GM23338 (cell line): Measurements from ENCODE around the gene ONECUT3. TPM values are rescaled to one million over a fixed set of nuclear protein-coding genes. Genes with fewer than 3 reads are reported as not detected.

Experiments used
- ATAC-seq: fragments of 200-7000 bp; cut with Tn5 transposase; 3 replicates; pipeline ENCODE4 v1.9.1; 2020
- DNase-seq: peaks from one replicate; pipeline ENCODE4 v3.0.0-alpha.2; 2015; ENCODE audit warnings: low spot score
- H2AFZ ChIP-seq: fragments of 200-600 bp; sonication (generic); 2 replicates; pipeline ENCODE4 v1.8.0; 2016; ENCODE audit warnings: antibody characterized with exemption, mild to moderate bottlenecking, moderate library complexity
- H3F3A ChIP-seq: fragments of 200-600 bp; sonication (generic); replicated peaks from 2 replicates; pipeline ENCODE4 v1.8.0; 2017; ENCODE audit warnings: antibody characterized with exemption, mixed run types, low read depth
- H3K27ac ChIP-seq: fragments of 200-600 bp; sonication (generic); 2 replicates; pipeline ENCODE4 v1.6.1; 2016; ENCODE audit warnings: low read depth
- H3K27me3 ChIP-seq: fragments of 200-600 bp; sonication (generic); 2 replicates; pipeline ENCODE4 v1.8.0; 2016; ENCODE audit warnings: mild to moderate bottlenecking, mixed run types, moderate library complexity; ENCODE audit not compliant: insufficient read depth
- H3K36me3 ChIP-seq: fragments of 200-600 bp; sonication (generic); 2 replicates; pipeline ENCODE4 v1.8.0; 2016; ENCODE audit warnings: mild to moderate bottlenecking; ENCODE audit not compliant: insufficient read depth
- H3K4me1 ChIP-seq: fragments of 200-600 bp; sonication (generic); 2 replicates; pipeline ENCODE4 v1.8.0; 2016; ENCODE audit warnings: mild to moderate bottlenecking, moderate library complexity; ENCODE audit not compliant: insufficient read depth
- H3K4me2 ChIP-seq: fragments of 200-600 bp; sonication (generic); 2 replicates; pipeline ENCODE4 v1.7.1; 2017; ENCODE audit warnings: mixed run types
- H3K4me3 ChIP-seq: fragments of 200-600 bp; sonication (generic); 2 replicates; pipeline ENCODE4 v1.6.1; 2016; ENCODE audit warnings: mixed run types
- H3K79me2 ChIP-seq: fragments of 200-600 bp; sonication (generic); replicated peaks from 2 replicates; pipeline ENCODE4 v1.8.0; 2017; ENCODE audit warnings: mild to moderate bottlenecking; ENCODE audit not compliant: insufficient read depth
- H3K9me2 ChIP-seq: fragments of 200-600 bp; sonication (generic); 2 replicates; pipeline ENCODE4 v1.8.0; 2017; ENCODE audit not compliant: insufficient read depth
- H4K20me1 ChIP-seq: fragments of 200-600 bp; sonication (generic); replicated peaks from 2 replicates; pipeline ENCODE4 v1.8.0; 2017; ENCODE audit warnings: mild to moderate bottlenecking; ENCODE audit not compliant: insufficient read depth
- H3K27ac Mint-ChIP-seq: 2 replicates; pipeline ENCODE4 v1.8.0; 2020; ENCODE audit warnings: inconsistent platforms, mild to moderate bottlenecking, moderate library complexity, mixed read lengths
- H3K27me3 Mint-ChIP-seq: 3 replicates; pipeline ENCODE4 v1.8.0; 2022; ENCODE audit warnings: low read depth, mild to moderate bottlenecking, moderate library complexity, mixed read lengths, inconsistent platforms; ENCODE audit not compliant: insufficient read depth, poor library complexity
- H3K36me3 Mint-ChIP-seq: 3 replicates; pipeline ENCODE4 v1.8.0; 2021; ENCODE audit warnings: low read depth, mild to moderate bottlenecking, inconsistent platforms, moderate library complexity, mixed read lengths
- H3K4me1 Mint-ChIP-seq: 3 replicates; pipeline ENCODE4 v1.8.0; 2020; ENCODE audit warnings: mild to moderate bottlenecking, inconsistent platforms, mixed read lengths
- H3K4me3 Mint-ChIP-seq: 3 replicates; pipeline ENCODE4 v1.8.0; 2021; ENCODE audit warnings: moderate library complexity, mild to moderate bottlenecking, inconsistent platforms, mixed read lengths
- H3K9me3 Mint-ChIP-seq: 3 replicates; pipeline ENCODE4 v1.8.0; 2020; ENCODE audit warnings: moderate library complexity, mild to moderate bottlenecking, inconsistent platforms, mixed read lengths
- EZH2 ChIP-seq: fragments of 200-600 bp; sonication (generic); IDR thresholded peaks from one replicate; pipeline ENCODE4 v1.8.0; 2017; ENCODE audit warnings: antibody characterized with exemption, mild to moderate bottlenecking, low read depth; ENCODE audit not compliant: unreplicated experiment
- NANOG ChIP-seq: IDR thresholded peaks from 2 replicates; pipeline ENCODE4 v1.6.1; 2016; ENCODE audit warnings: antibody characterized with exemption, borderline replicate concordance
- POLR2AphosphoS5 ChIP-seq: IDR thresholded peaks from 2 replicates; pipeline ENCODE4 v1.6.1; 2016; ENCODE audit warnings: antibody characterized with exemption, low read depth
- polyA plus RNA-seq: library from polyadenylated mRNA; unstranded; fragments of >200 nt; fragmentation: Nextera tagmentation; extraction: Ambion mirVana; gene quantifications from 2 replicates; pipeline ENCODE4 v1.2.1, GENCODE V29; 2016
- total RNA-seq: library from RNA; depleted of rRNA; stranded (reverse); fragments of >200 nt; shearing (Covaris generic); gene quantifications from 2 replicates; pipeline ENCODE4 v1.2.3, GENCODE V29; 2014
- TF ChIP-seq, protein P1 (sequence below), 2 experiments: fragments of 200-600 bp in 1 of 2; sonication (generic) in 1 of 2; conservative IDR thresholded peaks; 2 replicates each; pipeline versions ENCODE4 v1.5.1 to v1.6.1; 2016 to 2017; ENCODE audit warnings: antibody characterized with exemption in 2 of 2, low read depth in 2 of 2, mild to moderate bottlenecking in 2 of 2, moderate library complexity in 1 of 2
- TF ChIP-seq, protein P2 (sequence below): fragments of 250-450 bp; sonication (Bioruptor Pico); IDR thresholded peaks from 2 replicates; pipeline ENCODE4 v1.5.0; 2020; ENCODE audit warnings: mild to moderate bottlenecking, moderate library complexity

ONECUT3 gene
- total and polyA plus RNA-seq, 2 experiments from 2014 or later: not detected

DNA sequence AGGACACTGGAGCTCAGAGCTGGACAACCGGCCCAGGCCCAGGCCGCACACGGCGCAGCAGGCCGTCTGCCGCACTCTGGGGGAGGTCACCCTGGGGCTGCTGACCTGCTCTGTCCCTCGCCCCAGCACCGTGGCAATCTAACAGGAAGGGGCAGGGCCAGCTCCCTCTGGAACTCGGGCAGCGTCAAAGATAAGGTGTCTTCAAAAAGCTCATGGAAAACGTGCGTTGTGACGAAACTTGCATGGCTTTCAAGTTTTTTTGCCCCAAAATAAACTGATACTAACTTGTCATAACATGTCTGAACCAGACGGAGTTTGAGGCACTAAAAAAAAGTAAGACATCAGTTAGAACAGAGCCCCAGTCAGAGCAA, 70.9 kb downstream of the ONECUT3 start:
- H3K4me1 Mint-ChIP-seq: peaks cover 8% of the 10 kb centered on the region
- no peaks in the 10 kb centered on the region for H3K27me3 ChIP-seq
- peaks cover 34% of the 10 kb centered on the region for H3K36me3 Mint-ChIP-seq
- 0 out of 2 replicates have a peak, but pooled peaks cover 4% of the 10 kb centered on the region for H3F3A ChIP-seq
- H4K20me1 ChIP-seq: peaks cover 4% of the 10 kb centered on the region; the same call in 1 of the 2 replicates
- H3K27ac Mint-ChIP-seq: no peak overlapping the region
- no peak for ATAC-seq
- H3K79me2 ChIP-seq: no peaks in the 10 kb centered on the region; the same call in 1 of the 2 replicates
- H3K27ac ChIP-seq: no peak overlapping the region
- H3K4me2 ChIP-seq: no peak overlapping the region
- no peak overlapping the region for H3K4me3 ChIP-seq
- H3K9me2 ChIP-seq: no peaks in the 10 kb centered on the region
- DNase-seq: no peak
- no peaks in the 10 kb centered on the region for H3K36me3 ChIP-seq
- no peaks in the 10 kb centered on the region for H3K9me3 Mint-ChIP-seq
- no peak for TF ChIP-seq NANOG
- TF ChIP-seq EZH2: no peak
- TF ChIP-seq POLR2AphosphoS5: no peak
- no peaks in the 10 kb centered on the region for H3K4me1 ChIP-seq
- no peak overlapping the region for H2AFZ ChIP-seq
- H3K4me3 Mint-ChIP-seq: no peak overlapping the region; the same call in 2 of the 3 replicates
- peaks cover 4% of the 10 kb centered on the region for H3K27me3 Mint-ChIP-seq

DNA sequence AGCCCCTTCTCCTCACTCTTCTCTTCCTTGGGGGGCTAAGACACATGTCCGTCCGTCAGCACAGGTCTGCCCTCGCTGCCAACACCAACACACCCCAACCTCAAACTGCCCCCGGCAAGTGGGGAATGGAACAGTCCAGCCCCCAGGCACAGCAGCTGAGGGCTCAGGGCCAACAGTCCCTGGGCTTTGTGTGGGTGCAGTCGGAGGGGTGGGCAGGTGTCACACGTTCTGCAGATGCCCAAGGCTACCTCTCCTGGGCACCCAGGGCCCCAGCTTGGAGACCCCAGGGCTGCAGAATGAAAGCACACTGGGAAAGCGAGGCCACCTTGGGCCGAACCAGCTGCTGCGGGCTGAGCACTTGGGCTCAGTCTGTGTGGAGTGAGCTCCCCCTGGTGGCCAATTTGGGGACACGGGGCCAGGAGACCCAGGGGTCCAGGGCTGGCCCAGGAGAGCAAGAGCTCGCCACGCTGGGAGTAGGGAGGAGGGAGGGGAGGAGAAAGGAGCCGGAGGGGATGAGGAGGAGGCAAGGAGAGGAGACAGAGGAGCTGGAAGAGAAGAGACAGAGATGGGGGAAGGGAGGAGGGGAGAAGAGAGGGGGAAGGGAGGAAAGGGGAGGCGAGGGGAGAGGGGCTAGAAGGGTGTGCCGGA, 72.7 kb downstream of the ONECUT3 start:
- Mint-ChIP-seq H3K4me3 (no peak overlapping the region; the same call in 2 of the 3 replicates), H3K27ac (peak overlapping the region; percentile 91), H3K4me1 (peaks cover 6% of the 10 kb centered on the region; the same call in 2 of the 3 replicates), H3K9me3 (no peaks in the 10 kb centered on the region), H3K36me3 (peaks cover 26% of the 10 kb centered on the region), H3K27me3 (peaks cover 4% of the 10 kb centered on the region)
- no peaks in the 10 kb centered on the region for H3K36me3 ChIP-seq
- H4K20me1 ChIP-seq: peaks cover 12% of the 10 kb centered on the region
- H3K27ac ChIP-seq: no peak overlapping the region
- TF ChIP-seq, protein P1, sequence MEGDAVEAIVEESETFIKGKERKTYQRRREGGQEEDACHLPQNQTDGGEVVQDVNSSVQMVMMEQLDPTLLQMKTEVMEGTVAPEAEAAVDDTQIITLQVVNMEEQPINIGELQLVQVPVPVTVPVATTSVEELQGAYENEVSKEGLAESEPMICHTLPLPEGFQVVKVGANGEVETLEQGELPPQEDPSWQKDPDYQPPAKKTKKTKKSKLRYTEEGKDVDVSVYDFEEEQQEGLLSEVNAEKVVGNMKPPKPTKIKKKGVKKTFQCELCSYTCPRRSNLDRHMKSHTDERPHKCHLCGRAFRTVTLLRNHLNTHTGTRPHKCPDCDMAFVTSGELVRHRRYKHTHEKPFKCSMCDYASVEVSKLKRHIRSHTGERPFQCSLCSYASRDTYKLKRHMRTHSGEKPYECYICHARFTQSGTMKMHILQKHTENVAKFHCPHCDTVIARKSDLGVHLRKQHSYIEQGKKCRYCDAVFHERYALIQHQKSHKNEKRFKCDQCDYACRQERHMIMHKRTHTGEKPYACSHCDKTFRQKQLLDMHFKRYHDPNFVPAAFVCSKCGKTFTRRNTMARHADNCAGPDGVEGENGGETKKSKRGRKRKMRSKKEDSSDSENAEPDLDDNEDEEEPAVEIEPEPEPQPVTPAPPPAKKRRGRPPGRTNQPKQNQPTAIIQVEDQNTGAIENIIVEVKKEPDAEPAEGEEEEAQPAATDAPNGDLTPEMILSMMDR (conservative IDR thresholded peaks at IDR 0.05; ENCODE audit: low read depth in 2 of 2): peak; percentile 91 to 96
- TF ChIP-seq, protein P2, sequence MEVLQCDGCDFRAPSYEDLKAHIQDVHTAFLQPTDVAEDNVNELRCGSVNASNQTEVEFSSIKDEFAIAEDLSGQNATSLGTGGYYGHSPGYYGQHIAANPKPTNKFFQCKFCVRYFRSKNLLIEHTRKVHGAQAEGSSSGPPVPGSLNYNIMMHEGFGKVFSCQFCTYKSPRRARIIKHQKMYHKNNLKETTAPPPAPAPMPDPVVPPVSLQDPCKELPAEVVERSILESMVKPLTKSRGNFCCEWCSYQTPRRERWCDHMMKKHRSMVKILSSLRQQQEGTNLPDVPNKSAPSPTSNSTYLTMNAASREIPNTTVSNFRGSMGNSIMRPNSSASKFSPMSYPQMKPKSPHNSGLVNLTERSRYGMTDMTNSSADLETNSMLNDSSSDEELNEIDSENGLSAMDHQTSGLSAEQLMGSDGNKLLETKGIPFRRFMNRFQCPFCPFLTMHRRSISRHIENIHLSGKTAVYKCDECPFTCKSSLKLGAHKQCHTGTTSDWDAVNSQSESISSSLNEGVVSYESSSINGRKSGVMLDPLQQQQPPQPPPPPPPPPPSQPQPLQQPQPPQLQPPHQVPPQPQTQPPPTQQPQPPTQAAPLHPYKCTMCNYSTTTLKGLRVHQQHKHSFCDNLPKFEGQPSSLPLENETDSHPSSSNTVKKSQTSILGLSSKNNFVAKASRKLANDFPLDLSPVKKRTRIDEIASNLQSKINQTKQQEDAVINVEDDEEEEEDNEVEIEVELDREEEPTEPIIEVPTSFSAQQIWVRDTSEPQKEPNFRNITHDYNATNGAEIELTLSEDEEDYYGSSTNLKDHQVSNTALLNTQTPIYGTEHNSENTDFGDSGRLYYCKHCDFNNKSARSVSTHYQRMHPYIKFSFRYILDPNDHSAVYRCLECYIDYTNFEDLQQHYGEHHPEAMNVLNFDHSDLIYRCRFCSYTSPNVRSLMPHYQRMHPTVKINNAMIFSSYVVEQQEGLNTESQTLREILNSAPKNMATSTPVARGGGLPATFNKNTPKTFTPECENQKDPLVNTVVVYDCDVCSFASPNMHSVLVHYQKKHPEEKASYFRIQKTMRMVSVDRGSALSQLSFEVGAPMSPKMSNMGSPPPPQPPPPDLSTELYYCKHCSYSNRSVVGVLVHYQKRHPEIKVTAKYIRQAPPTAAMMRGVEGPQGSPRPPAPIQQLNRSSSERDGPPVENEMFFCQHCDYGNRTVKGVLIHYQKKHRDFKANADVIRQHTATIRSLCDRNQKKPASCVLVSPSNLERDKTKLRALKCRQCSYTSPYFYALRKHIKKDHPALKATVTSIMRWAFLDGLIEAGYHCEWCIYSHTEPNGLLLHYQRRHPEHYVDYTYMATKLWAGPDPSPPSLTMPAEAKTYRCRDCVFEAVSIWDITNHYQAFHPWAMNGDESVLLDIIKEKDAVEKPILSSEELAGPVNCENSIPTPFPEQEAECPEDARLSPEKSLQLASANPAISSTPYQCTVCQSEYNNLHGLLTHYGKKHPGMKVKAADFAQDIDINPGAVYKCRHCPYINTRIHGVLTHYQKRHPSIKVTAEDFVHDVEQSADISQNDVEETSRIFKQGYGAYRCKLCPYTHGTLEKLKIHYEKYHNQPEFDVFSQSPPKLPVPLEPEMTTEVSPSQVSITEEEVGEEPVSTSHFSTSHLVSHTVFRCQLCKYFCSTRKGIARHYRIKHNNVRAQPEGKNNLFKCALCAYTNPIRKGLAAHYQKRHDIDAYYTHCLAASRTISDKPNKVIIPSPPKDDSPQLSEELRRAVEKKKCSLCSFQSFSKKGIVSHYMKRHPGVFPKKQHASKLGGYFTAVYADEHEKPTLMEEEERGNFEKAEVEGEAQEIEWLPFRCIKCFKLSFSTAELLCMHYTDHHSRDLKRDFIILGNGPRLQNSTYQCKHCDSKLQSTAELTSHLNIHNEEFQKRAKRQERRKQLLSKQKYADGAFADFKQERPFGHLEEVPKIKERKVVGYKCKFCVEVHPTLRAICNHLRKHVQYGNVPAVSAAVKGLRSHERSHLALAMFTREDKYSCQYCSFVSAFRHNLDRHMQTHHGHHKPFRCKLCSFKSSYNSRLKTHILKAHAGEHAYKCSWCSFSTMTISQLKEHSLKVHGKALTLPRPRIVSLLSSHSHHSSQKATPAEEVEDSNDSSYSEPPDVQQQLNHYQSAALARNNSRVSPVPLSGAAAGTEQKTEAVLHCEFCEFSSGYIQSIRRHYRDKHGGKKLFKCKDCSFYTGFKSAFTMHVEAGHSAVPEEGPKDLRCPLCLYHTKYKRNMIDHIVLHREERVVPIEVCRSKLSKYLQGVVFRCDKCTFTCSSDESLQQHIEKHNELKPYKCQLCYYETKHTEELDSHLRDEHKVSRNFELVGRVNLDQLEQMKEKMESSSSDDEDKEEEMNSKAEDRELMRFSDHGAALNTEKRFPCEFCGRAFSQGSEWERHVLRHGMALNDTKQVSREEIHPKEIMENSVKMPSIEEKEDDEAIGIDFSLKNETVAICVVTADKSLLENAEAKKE (CRISPR knock-in tag): no peak
- H3K9me2 ChIP-seq: no peaks in the 10 kb centered on the region
- peak overlapping the region; percentile 51; the same call in 1 of the 2 replicates for H3K4me2 ChIP-seq
- peak; percentile 82 for ATAC-seq
- no peak overlapping the region for H3K4me3 ChIP-seq
- peak; percentile 92 for DNase-seq
- H3K4me1 ChIP-seq: no peaks in the 10 kb centered on the region
- H3K27me3 ChIP-seq: no peaks in the 10 kb centered on the region
- H3K79me2 ChIP-seq: peaks cover 8% of the 10 kb centered on the region; the same call in 1 of the 2 replicates
- H3F3A ChIP-seq: 0 out of 2 replicates have a peak, but pooled peaks cover 4% of the 10 kb centered on the region
- no peak overlapping the region for H2AFZ ChIP-seq
